Thymus (tissue), 11 donors: ENCODE data around the gene TAT. TPM values are rescaled to one million over a fixed set of nuclear protein-coding genes. Genes with fewer than 3 reads are reported as not detected.
"Not testable (repeated sequence)": the region's sequence is repeated elsewhere in the genome, so short reads cannot be mapped to it uniquely, and the experiment has no call there.

ENCODE experiments used
- DNase-seq, 9 donors: peaks; one replicate each; pipeline ENCODE4 v3.0.0-alpha.2; 2013; ENCODE audit warnings: low spot score in 9 of 9, low read depth in 6 of 9, missing footprints in 1 of 9
- H3K27ac ChIP-seq, 2 donors: one replicate each; pipeline ENCODE4 v1.5.1; 2013; ENCODE audit warnings: control low read depth in 1 of 2, low read depth in 1 of 2, low read length in 1 of 2, mild to moderate bottlenecking in 1 of 2, moderate library complexity in 1 of 2
- H3K27me3 ChIP-seq, 2 donors: one replicate each; pipeline ENCODE4 v1.5.1; 2013; ENCODE audit warnings: low read length in 1 of 2; ENCODE audit not compliant: control insufficient read depth in 2 of 2, insufficient read depth in 1 of 2
- H3K36me3 ChIP-seq, 2 donors: one replicate each; pipeline ENCODE4 v1.5.1; 2013; ENCODE audit warnings: low read length in 1 of 2, mild to moderate bottlenecking in 1 of 2, moderate library complexity in 1 of 2; ENCODE audit not compliant: control insufficient read depth in 2 of 2, insufficient read depth in 2 of 2
- H3K4me1 ChIP-seq, 2 donors: one replicate each; pipeline ENCODE4 v1.5.1; 2013; ENCODE audit warnings: low read length in 2 of 2; ENCODE audit not compliant: control insufficient read depth in 2 of 2, insufficient read depth in 2 of 2
- H3K4me3 ChIP-seq, 2 donors: one replicate each; pipeline ENCODE4 v1.5.1; 2013; ENCODE audit warnings: low read length in 2 of 2, control low read depth in 1 of 2, mild to moderate bottlenecking in 1 of 2
- H3K9me3 ChIP-seq, 2 donors: one replicate each; pipeline ENCODE4 v1.5.1; 2013; ENCODE audit warnings: low read length in 1 of 2, mild to moderate bottlenecking in 1 of 2; ENCODE audit not compliant: control insufficient read depth in 2 of 2, insufficient read depth in 1 of 2
- WGBS: extraction: QIAGEN DNeasy Blood & Tissue Kit; methylation state at CpG from one replicate; pipeline ENCODE4 v1.1.7; 2013; 5-methylcytosine and 5-hydroxymethylcytosine counted together
- polyA plus RNA-seq: library from polyadenylated mRNA; stranded (reverse); fragments of 200-250 nt; gene quantifications from one replicate; pipeline ENCODE4 v1.2.3, GENCODE V29; 2013
- total RNA-seq: library from RNA; stranded (reverse); fragments of 120-200 nt; gene quantifications from one replicate; pipeline ENCODE4 v1.2.4, GENCODE V29; 2013
- donor health status: healthy.

The TAT gene
- total and polyA plus RNA-seq, 2 donors, result 0.09 to 0.62 TPM

GRCh38 chr16:71590071-71590470, 13.2 kb upstream of the TAT start:
- not testable (repeated sequence) for H3K4me1 ChIP-seq, H3K27ac ChIP-seq, H3K36me3 ChIP-seq, H3K27me3 ChIP-seq, H3K4me3 ChIP-seq, H3K9me3 ChIP-seq, DNase-seq
- WGBS, result no CpG with 5 or more reads among the region's 2 CpGs

- 95% methylated on average over 30 of the region's 30 CpGs for WGBS
- not testable (repeated sequence) for H3K36me3 ChIP-seq, H3K27ac ChIP-seq, H3K9me3 ChIP-seq, H3K27me3 ChIP-seq, H3K4me1 ChIP-seq, H3K4me3 ChIP-seq, DNase-seq
Observed at GRCh38 chr16:71589334-71589733, 12.4 kb upstream of the TAT start.

- Histone ChIP-seq H3K4me3 (no peak overlapping the region), H3K4me1 (no peaks in the 10 kb centered on the region), H3K36me3 (no peaks in the 10 kb centered on the region), H3K9me3 (no peaks in the 10 kb centered on the region), H3K27me3 (no peaks in the 10 kb centered on the region), H3K27ac (no peak overlapping the region)
- WGBS, result 69% methylated on average over 4 of the region's 4 CpGs
- DNase-seq, result no peak
Observed at GRCh38 chr16:71585318-71585703, 8.4 kb upstream of the TAT start.

- 95% methylated on average over 3 of the region's 3 CpGs for WGBS
- no peak overlapping the region for H3K4me3 ChIP-seq
- no peak overlapping the region for H3K27ac ChIP-seq
- no peaks in the 10 kb centered on the region for H3K9me3 ChIP-seq
- DNase-seq, result no peak
- no peaks in the 10 kb centered on the region for H3K36me3 ChIP-seq
- no peaks in the 10 kb centered on the region for H3K27me3 ChIP-seq
- H3K4me1 ChIP-seq, result no peaks in the 10 kb centered on the region
Observed at GRCh38 chr16:71584543-71585317, 7.8 kb upstream of the TAT start.

- H3K9me3 ChIP-seq, H3K36me3 ChIP-seq, DNase-seq, H3K4me3 ChIP-seq, H3K27me3 ChIP-seq, H3K4me1 ChIP-seq, H3K27ac ChIP-seq: not testable (repeated sequence)
- 95% methylated on average over 5 of the region's 5 CpGs for WGBS
Observed at GRCh38 chr16:71582553-71582848, 5.6 kb upstream of the TAT start.

GRCh38 chr16:71574702-71575101, 2.2 kb downstream of the TAT start:
- Histone ChIP-seq H3K27ac (no peak overlapping the region), H3K9me3 (no peaks in the 10 kb centered on the region), H3K4me3 (no peak overlapping the region), H3K36me3 (no peaks in the 10 kb centered on the region), H3K27me3 (peaks cover 0 to 2% of the 10 kb centered on the region in 2 donors), H3K4me1 (no peaks in the 10 kb centered on the region)
- DNase-seq, result no peak

GRCh38 chr16:71573387-71574094, 3.4 kb downstream of the TAT start:
- WGBS, result 89% methylated on average over 5 of the region's 5 CpGs
- no peaks in the 10 kb centered on the region for H3K4me1 ChIP-seq

GRCh38 chr16:71572497-71573116, 4.3 kb downstream of the TAT start:
- Histone ChIP-seq H3K36me3 (no peaks in the 10 kb centered on the region), H3K4me1 (no peaks in the 10 kb centered on the region), H3K27ac (no peak overlapping the region), H3K27me3 (peaks cover 4 to 5% of the 10 kb centered on the region in 2 donors), H3K9me3 (no peaks in the 10 kb centered on the region), H3K4me3 (no peak overlapping the region)
- 85% methylated on average over 3 of the region's 3 CpGs for WGBS
- no peak for DNase-seq

More at GRCh38 chr16:71573387-71574094, 3.4 kb downstream of the TAT start:
- Histone ChIP-seq H3K4me3 (no peak overlapping the region), H3K27me3 (peaks cover 0 to 2% of the 10 kb centered on the region in 2 donors), H3K27ac (no peak overlapping the region), H3K36me3 (no peaks in the 10 kb centered on the region), H3K9me3 (no peaks in the 10 kb centered on the region)
- DNase-seq, result no peak

GRCh38 chr16:71570144-71570543, 6.7 kb downstream of the TAT start:
- WGBS, result 97% methylated on average over 8 of the region's 8 CpGs
- Histone ChIP-seq H3K4me1 (peaks cover 0 to 3% of the 10 kb centered on the region in 2 donors), H3K4me3 (no peak overlapping the region), H3K27ac (no peak overlapping the region), H3K9me3 (no peaks in the 10 kb centered on the region), H3K36me3 (no peaks in the 10 kb centered on the region), H3K27me3 (peaks cover 4 to 7% of the 10 kb centered on the region in 2 donors)
- DNase-seq, result no peak
